Left cardiac atrium (tissue), 4 donors: Measurements from ENCODE around the gene FURIN. TPM values are rescaled to one million over a fixed set of nuclear protein-coding genes. Genes with fewer than 3 reads are reported as not detected.

Source experiments
- ATAC-seq, 2 donors: fragments of 200-7000 bp; cut with Tn5 transposase; one replicate each; pipeline ENCODE4 v1.9.1; 2020; ENCODE audit warnings: mild to moderate bottlenecking in 2 of 2, moderate library complexity in 2 of 2
- DNase-seq: peaks from one replicate; pipeline ENCODE4 v3.0.0-alpha.2; 2020
- intact Hi-C, 2 donors: fragments of 100-400 bp; cut with DNase I; formaldehyde crosslinking; loops; one replicate each; pipeline versions ENCODE4 v1.14.1 to v1.15.1; 2022 to 2023
- total RNA-seq, 2 donors: library from RNA; stranded (reverse); fragmentation: NEBNext Ultra II Directional; extraction: Animal tissue kit (Norgen Biotek cat#: 25700); gene quantifications; one replicate each; pipeline ENCODE4 v1.2.1, GENCODE V29; 2021
- donor health status: DM: no; HTN: yes; CAD: no.
- donor health status: DM: no; HTN: yes; CAD: no; lungs with severe emphysema.
- donor health status: DM: yes; HTN: yes; CAD: no.
- donor health status: Dilated cardiomyopathy.

Gene FURIN
- total RNA-seq, 2 donors from 2014 or later: 57.7 to 78.6 TPM

GRCh38 chr15:90879730-90880366 lies 11.5 kb downstream of the FURIN start:
- no peak for ATAC-seq
- intact Hi-C loops: loop anchor here in 1 of 2 donors (5.0 kb wide), 1 partner anchor 163 kb away; the partner anchor contains the start of gene BLM

DNA sequence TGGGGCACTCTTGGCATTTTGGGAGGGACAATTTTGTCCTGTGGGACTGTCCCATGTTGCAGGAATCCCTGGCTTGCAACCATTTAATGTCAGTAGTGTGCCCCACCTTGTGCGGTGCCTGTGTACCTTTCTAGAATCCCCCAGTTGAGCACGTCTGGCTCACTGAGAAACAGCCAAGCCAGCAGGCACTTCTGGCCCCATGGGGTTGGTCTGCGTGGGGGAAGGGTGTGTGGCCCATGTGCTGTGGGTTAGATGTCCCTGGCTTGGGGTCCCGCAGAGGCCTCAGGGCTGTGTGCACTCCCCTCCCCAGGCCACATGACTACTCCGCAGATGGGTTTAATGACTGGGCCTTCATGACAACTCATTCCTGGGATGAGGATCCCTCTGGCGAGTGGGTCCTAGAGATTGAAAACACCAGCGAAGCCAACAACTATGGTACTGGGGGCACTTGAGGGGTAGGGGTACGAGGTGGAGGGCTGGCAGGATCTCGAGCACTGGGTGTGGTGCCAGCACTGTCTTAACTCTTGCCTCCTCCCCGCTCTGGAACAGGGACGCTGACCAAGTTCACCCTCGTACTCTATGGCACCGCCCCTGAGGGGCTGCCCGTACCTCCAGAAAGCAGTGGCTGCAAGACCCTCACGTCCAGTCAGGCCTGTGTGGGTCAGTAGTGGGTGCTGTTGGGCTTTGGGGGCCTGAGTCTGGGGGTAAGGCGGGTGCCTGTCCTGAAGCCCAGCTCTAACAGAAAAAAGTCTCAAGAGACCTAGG lies 12.2 kb downstream of the FURIN start:
- ATAC-seq (no peak), DNase-seq (no peak)
- intact Hi-C loops: loop anchor here in 1 of 2 donors (5.0 kb wide), 1 partner anchor 163 kb away; the partner anchor contains the start of gene BLM

More at GRCh38 chr15:90879730-90880366, 11.5 kb downstream of the FURIN start:
- DNase-seq: no peak

DNA sequence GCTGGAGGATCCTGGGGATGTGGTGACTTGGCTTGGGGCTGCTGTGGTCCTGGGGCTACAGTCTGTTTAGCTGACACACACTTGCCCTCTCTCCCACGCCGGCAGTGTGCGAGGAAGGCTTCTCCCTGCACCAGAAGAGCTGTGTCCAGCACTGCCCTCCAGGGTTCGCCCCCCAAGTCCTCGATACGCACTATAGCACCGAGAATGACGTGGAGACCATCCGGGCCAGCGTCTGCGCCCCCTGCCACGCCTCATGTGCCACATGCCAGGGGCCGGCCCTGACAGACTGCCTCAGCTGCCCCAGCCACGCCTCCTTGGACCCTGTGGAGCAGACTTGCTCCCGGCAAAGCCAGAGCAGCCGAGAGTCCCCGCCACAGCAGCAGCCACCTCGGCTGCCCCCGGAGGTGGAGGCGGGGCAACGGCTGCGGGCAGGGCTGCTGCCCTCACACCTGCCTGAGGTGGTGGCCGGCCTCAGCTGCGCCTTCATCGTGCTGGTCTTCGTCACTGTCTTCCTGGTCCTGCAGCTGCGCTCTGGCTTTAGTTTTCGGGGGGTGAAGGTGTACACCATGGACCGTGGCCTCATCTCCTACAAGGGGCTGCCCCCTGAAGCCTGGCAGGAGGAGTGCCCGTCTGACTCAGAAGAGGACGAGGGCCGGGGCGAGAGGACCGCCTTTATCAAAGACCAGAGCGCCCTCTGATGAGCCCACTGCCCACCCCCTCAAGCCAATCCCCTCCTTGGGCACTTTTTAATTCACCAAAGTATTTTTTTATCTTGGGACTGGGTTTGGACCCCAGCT lies 13.0 kb downstream of the FURIN start:
- DNase-seq (no peak), ATAC-seq (no peak)
- intact Hi-C loops: loop anchor here in 1 of 2 donors (5.0 kb wide), 1 partner anchor 164 kb away; the partner anchor contains the start of gene BLM

DNA sequence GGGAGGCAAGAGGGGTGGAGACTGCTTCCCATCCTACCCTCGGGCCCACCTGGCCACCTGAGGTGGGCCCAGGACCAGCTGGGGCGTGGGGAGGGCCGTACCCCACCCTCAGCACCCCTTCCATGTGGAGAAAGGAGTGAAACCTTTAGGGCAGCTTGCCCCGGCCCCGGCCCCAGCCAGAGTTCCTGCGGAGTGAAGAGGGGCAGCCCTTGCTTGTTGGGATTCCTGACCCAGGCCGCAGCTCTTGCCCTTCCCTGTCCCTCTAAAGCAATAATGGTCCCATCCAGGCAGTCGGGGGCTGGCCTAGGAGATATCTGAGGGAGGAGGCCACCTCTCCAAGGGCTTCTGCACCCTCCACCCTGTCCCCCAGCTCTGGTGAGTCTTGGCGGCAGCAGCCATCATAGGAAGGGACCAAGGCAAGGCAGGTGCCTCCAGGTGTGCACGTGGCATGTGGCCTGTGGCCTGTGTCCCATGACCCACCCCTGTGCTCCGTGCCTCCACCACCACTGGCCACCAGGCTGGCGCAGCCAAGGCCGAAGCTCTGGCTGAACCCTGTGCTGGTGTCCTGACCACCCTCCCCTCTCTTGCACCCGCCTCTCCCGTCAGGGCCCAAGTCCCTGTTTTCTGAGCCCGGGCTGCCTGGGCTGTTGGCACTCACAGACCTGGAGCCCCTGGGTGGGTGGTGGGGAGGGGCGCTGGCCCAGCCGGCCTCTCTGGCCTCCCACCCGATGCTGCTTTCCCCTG lies 13.8 kb downstream of the FURIN start:
- no peak for DNase-seq
- ATAC-seq: no peak
- intact Hi-C loops: loop anchor here in 1 of 2 donors (5.0 kb wide), 1 partner anchor 165 kb away; the partner anchor contains the start of gene BLM

DNA sequence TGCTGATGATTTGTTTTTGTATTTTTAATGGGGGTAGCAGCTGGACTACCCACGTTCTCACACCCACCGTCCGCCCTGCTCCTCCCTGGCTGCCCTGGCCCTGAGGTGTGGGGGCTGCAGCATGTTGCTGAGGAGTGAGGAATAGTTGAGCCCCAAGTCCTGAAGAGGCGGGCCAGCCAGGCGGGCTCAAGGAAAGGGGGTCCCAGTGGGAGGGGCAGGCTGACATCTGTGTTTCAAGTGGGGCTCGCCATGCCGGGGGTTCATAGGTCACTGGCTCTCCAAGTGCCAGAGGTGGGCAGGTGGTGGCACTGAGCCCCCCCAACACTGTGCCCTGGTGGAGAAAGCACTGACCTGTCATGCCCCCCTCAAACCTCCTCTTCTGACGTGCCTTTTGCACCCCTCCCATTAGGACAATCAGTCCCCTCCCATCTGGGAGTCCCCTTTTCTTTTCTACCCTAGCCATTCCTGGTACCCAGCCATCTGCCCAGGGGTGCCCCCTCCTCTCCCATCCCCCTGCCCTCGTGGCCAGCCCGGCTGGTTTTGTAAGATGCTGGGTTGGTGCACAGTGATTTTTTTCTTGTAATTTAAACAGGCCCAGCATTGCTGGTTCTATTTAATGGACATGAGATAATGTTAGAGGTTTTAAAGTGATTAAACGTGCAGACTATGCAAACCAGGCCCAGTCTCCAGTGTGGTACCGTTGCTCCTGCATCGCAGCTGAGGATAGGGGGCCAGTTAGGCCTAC lies 14.6 kb downstream of the FURIN start:
- intact Hi-C loops: loop anchor here in 1 of 2 donors (5.0 kb wide), 1 partner anchor 166 kb away; the partner anchor contains the start of gene BLM
- DNase-seq (no peak), ATAC-seq (peak in 1 of 2 donors; percentile 0)

DNA sequence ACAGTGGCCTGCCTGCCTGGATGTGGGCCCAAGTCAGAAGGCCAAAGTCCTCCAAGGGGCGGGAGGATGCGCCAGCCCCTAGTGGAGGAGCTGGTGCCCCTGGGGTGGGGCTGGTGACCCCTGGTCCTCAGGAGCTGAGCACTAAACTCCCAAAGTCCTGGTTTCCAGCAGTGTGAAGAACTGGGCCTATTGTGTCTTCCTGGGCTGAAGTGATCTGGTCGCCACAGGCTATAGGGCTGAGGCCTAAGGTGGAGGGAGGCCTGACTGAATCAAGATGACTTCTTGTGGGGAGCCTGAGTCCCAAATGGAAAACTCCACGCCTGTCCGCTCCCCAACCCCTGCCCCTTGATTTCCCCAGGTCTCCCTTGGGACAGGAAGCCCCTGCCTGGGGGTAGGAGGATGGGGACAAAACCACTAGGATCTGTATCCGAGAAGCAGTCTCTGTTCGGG lies 15.2 kb downstream of the FURIN start:
- ATAC-seq (peak in 1 of 2 donors; percentile 2), DNase-seq (no peak)
- intact Hi-C loops: loop anchor here in 1 of 2 donors (5.0 kb wide), 1 partner anchor 166 kb away; the partner anchor contains the start of gene BLM

DNA sequence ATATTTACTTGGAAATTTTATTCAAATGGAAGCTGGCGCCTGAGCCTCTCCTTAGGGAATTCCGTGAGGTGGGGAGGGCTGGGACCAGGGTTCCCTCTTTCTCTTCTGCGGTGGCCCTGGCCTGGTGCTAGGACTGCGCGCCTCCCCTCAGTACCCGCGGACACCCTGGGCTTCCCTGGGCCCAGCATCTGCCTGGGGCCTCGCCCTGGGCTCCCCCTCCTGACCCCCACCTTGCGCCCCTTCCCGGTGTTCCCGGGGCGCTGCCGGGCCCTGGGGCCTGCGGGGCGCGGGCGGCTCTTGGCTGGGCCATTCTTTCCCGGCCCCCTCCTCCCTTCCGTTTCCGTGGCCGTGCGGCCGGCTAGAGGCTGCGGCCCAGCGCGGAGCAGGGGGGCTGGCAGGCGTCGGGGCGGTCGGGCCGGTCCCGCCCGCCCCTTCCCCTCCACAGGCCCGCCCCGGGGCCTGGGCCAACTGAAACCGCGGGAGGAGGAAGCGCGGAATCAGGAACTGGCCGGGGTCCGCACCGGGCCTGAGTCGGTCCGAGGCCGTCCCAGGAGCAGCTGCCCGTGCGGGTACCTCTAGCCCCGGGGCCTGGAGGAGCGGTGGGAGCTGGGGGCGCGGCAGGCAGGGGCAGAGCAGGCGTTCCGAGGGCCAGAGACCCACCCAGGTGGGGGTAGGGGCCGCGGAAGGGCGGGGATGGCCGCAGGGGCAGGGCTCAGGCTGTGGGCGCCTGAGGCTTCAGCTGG lies 15.8 kb downstream of the FURIN start, which contains the start of gene FES:
FES (plus strand) TSS at position 529 of the 743 bp plus-strand sequence. CDS start 542 bp downstream, outside the sequence.
- ATAC-seq: peak; percentile 76 to 79
- intact Hi-C loops: loop anchor here in 1 of 2 donors (5.0 kb wide), 1 partner anchor 167 kb away; the partner anchor contains the start of gene BLM
- peak; percentile 81 for DNase-seq

DNA sequence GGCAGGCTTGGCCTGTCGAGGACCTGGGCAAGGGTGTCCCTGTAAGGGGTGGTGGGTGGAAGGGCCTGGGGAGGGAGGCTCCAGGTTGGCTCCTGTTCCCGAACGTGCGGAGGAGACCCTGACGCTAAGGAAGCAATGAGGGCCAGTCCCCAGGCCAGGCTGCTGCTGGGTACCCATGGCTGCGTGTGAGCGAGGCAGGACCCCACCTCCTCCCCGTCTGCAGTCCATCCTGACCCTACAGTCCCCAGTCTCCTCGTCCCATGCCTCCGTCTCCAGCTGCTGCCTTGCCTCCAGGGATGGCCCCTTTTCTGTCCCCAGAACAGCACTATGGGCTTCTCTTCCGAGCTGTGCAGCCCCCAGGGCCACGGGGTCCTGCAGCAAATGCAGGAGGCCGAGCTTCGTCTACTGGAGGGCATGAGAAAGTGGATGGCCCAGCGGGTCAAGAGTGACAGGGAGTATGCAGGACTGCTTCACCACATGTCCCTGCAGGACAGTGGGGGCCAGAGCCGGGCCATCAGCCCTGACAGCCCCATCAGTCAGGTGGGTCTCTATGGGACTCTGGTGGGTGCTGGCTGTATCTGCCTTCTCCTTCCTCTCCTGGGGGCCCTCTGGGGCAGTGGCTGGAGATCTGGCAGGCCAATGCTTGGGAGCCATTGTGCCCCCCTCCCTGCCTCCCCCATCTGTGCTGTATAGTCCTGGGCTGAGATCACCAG lies 16.5 kb downstream of the FURIN start:
- intact Hi-C loops: loop anchor here in 1 of 2 donors (5.0 kb wide), 1 partner anchor 168 kb away; the partner anchor contains the start of gene BLM
- ATAC-seq: peak; percentile 3 to 4
- no peak for DNase-seq

- ATAC-seq (peak; percentile 52 to 62), DNase-seq (peak; percentile 82)
- intact Hi-C loops: loop anchor here (1.0 to 2.0 kb wide), 2 partner anchors 237 kb away; no protein-coding TSS in a partner anchor
Measured at GRCh38 chr15:90885432-90886290, 17.3 kb downstream of the FURIN start.

GRCh38 chr15:90886291-90886614 lies 17.9 kb downstream of the FURIN start:
- DNase-seq (no peak), ATAC-seq (no peak)
- intact Hi-C loops: loop anchor here (1.0 to 2.0 kb wide), 2 partner anchors 237 to 238 kb away; no protein-coding TSS in a partner anchor

DNA sequence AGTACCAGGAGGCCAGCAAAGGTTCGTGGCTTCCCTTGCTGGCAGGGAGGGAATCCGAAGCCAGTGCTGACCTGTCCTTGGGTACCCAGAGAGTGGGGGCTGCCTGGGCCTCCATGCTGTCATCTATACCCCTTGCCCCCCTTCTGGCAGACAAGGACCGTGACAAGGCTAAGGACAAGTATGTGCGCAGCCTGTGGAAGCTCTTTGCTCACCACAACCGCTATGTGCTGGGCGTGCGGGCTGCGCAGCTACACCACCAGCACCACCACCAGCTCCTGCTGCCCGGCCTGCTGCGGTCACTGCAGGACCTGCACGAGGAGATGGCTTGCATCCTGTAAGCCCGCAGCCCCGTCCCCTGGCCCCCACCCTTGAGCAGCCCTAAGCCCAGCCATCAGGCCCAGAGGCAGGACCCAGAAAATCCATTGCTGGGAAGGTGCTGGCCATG lies 18.7 kb downstream of the FURIN start:
- ATAC-seq (no peak), DNase-seq (no peak)
- intact Hi-C loops: loop anchor here in 1 of 2 donors (2.0 kb wide), 1 partner anchor 238 kb away; no protein-coding TSS in a partner anchor

GRCh38 chr15:90889313-90889730 lies 20.9 kb downstream of the FURIN start:
- DNase-seq (no peak), ATAC-seq (no peak)
- intact Hi-C loops: no loop called here

DNA sequence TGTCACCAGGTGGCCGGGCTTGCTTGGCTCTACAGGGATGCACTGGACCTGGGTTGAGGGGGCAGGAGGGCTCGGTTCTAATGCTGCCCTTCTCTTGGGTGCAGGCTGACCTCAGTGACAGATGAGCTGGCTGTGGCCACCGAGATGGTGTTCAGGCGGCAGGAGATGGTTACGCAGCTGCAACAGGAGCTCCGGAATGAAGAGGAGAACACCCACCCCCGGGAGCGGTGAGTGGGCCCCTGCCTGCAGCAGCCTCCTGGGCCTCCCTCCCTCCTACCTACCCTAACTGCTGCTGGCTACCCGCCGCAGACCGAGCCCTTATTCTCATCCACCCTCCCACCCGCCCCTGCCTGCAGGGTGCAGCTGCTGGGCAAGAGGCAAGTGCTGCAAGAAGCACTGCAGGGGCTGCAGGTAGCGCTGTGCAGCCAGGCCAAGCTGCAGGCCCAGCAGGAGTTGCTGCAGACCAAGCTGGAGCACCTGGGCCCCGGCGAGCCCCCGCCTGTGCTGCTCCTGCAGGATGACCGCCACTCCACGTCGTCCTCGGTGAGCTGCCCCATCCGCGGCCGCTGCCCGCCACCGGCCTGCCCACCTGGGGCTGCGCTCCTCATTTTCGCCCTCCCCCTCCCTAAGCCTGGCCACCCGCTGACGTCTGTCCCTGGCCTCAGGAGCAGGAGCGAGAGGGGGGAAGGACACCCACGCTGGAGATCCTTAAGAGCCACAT lies 21.5 kb downstream of the FURIN start:
- ATAC-seq (no peak), DNase-seq (no peak)
- intact Hi-C loops: no loop called here

DNA sequence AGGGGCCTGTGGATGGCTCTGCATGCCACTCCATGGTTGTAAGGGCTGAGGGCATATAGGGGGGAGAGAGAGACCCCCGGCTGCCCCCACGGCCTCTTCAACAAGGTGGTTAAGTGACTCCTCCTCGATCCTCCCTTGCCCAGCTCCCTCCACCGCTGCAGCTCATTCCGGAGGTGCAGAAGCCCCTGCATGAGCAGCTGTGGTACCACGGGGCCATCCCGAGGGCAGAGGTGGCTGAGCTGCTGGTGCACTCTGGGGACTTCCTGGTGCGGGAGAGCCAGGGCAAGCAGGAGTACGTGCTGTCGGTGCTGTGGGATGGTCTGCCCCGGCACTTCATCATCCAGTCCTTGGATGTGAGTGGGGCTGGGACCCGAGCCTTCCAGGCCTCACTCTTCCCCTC lies 22.5 kb downstream of the FURIN start:
- intact Hi-C loops: no loop called here
- DNase-seq (no peak), ATAC-seq (no peak)
